H9 (cell line): ENCODE results near the gene ITGB2. TPM values are rescaled to one million over a fixed set of nuclear protein-coding genes. Genes with fewer than 3 reads are reported as not detected.

Experiments
- DNase-seq: peaks from one replicate; pipeline ENCODE4 v3.0.0-alpha.2; 2017
- H2AFZ ChIP-seq: one replicate; pipeline ENCODE4 v1.6.1; 2013; ENCODE audit warnings: mild to moderate bottlenecking, low read length, control low read depth, moderate library complexity
- H2AK5ac ChIP-seq: 2 replicates; pipeline ENCODE4 v1.6.1; 2013; ENCODE audit warnings: low read length, control low read depth, mixed read lengths; ENCODE audit not compliant: insufficient read length
- H2BK120ac ChIP-seq: one replicate; pipeline ENCODE4 v1.6.1; 2013; ENCODE audit warnings: low read depth, mild to moderate bottlenecking, low read length, control low read depth, inconsistent platforms; ENCODE audit not compliant: poor library complexity, severe bottlenecking
- H2BK12ac ChIP-seq: 2 replicates; pipeline ENCODE4 v1.6.1; 2013; ENCODE audit warnings: low read length, control low read depth, mixed read lengths, low read depth; ENCODE audit not compliant: insufficient read length
- H2BK15ac ChIP-seq: 2 replicates; pipeline ENCODE4 v1.6.1; 2013; ENCODE audit warnings: low read depth, low read length, control low read depth
- H2BK20ac ChIP-seq: one replicate; pipeline ENCODE4 v1.6.1; 2013; ENCODE audit warnings: low read depth, mild to moderate bottlenecking, low read length, control low read depth, inconsistent platforms; ENCODE audit not compliant: poor library complexity, severe bottlenecking
- H2BK5ac ChIP-seq: 2 replicates; pipeline ENCODE4 v1.6.1; 2013; ENCODE audit warnings: low read length, control low read depth, mixed read lengths; ENCODE audit not compliant: insufficient read length
- H3K14ac ChIP-seq: 2 replicates; pipeline ENCODE4 v1.6.1; 2013; ENCODE audit warnings: low read length, control low read depth; ENCODE audit not compliant: insufficient read depth
- H3K18ac ChIP-seq: 2 replicates; pipeline ENCODE4 v1.6.1; 2013; ENCODE audit warnings: low read depth, mild to moderate bottlenecking, mixed read lengths, low read length, control low read depth; ENCODE audit not compliant: insufficient read length
- H3K23ac ChIP-seq: 2 replicates; pipeline ENCODE4 v1.6.1; 2013; ENCODE audit warnings: low read length, control low read depth, mixed read lengths, low read depth; ENCODE audit not compliant: insufficient read length
- H3K23me2 ChIP-seq: 2 replicates; pipeline ENCODE4 v1.6.1; 2013; ENCODE audit warnings: low read depth, mild to moderate bottlenecking, mixed read lengths, low read length, control low read depth; ENCODE audit not compliant: insufficient read length, poor library complexity, severe bottlenecking
- H3K27ac ChIP-seq: 2 replicates; pipeline ENCODE4 v1.5.1; 2013; ENCODE audit warnings: low read length, control low read depth, mixed read lengths, low read depth; ENCODE audit not compliant: insufficient read length
- H3K27me3 ChIP-seq: 2 replicates; pipeline ENCODE4 v1.6.1; 2013; ENCODE audit warnings: low read length, control low read depth, inconsistent platforms; ENCODE audit not compliant: insufficient read depth
- H3K4ac ChIP-seq: 2 replicates; pipeline ENCODE4 v1.6.1; 2013; ENCODE audit warnings: low read depth, mild to moderate bottlenecking, control low read depth, inconsistent platforms, low read length, moderate library complexity
- H3K4me1 ChIP-seq: 2 replicates; pipeline ENCODE4 v1.6.1; 2013; ENCODE audit warnings: low read length, control low read depth, inconsistent platforms; ENCODE audit not compliant: insufficient read depth
- H3K4me2 ChIP-seq: 2 replicates; pipeline ENCODE4 v1.6.1; 2013; ENCODE audit warnings: low read length, control low read depth, mixed read lengths; ENCODE audit not compliant: insufficient read length, insufficient read depth
- H3K56ac ChIP-seq: 2 replicates; pipeline ENCODE4 v1.6.1; 2013; ENCODE audit warnings: low read depth, mild to moderate bottlenecking, mixed read lengths, low read length, control low read depth; ENCODE audit not compliant: insufficient read length
- H3K79me1 ChIP-seq: 2 replicates; pipeline ENCODE4 v1.6.1; 2013; ENCODE audit warnings: low read depth, mild to moderate bottlenecking, moderate library complexity, low read length, control low read depth, inconsistent platforms; ENCODE audit not compliant: insufficient read depth, poor library complexity, severe bottlenecking
- H3K79me2 ChIP-seq: 2 replicates; pipeline ENCODE4 v1.6.1; 2013; ENCODE audit warnings: low read length, control low read depth, inconsistent platforms; ENCODE audit not compliant: insufficient read depth
- H3K9ac ChIP-seq: 2 replicates; pipeline ENCODE4 v1.6.1; 2013; ENCODE audit warnings: low read length, control low read depth, mixed read lengths; ENCODE audit not compliant: insufficient read length; ENCODE audit errors: extremely low read depth
- H3K9me3 ChIP-seq: one replicate; pipeline ENCODE4 v1.6.1; 2013; ENCODE audit warnings: low read depth, low read length, inconsistent platforms; ENCODE audit not compliant: control insufficient read depth
- H3T11ph ChIP-seq: one replicate; pipeline ENCODE4 v1.6.1; 2013; ENCODE audit warnings: mild to moderate bottlenecking, low read length, control low read depth, inconsistent platforms
- H4K20me1 ChIP-seq: one replicate; pipeline ENCODE4 v1.6.1; 2013; ENCODE audit not compliant: control insufficient read depth, insufficient read length, insufficient read depth
- H4K5ac ChIP-seq: 2 replicates; pipeline ENCODE4 v1.6.1; 2013; ENCODE audit warnings: low read depth, mild to moderate bottlenecking, mixed read lengths, low read length, control low read depth; ENCODE audit not compliant: insufficient read length
- H4K8ac ChIP-seq: replicated peaks from 2 replicates; pipeline ENCODE4 v1.6.1; 2013; ENCODE audit warnings: low read length, control low read depth, mixed read lengths, low read depth; ENCODE audit not compliant: insufficient read length
- H4K91ac ChIP-seq: 2 replicates; pipeline ENCODE4 v1.6.1; 2013; ENCODE audit warnings: low read depth, mild to moderate bottlenecking, moderate library complexity, mixed read lengths, low read length, control low read depth; ENCODE audit not compliant: insufficient read length
- H3K27ac Mint-ChIP-seq, 3 experiments: 2 replicates in 2 of 3; 3 replicates in 1 of 3; pipeline ENCODE4 v1.8.0; 2020 to 2021; ENCODE audit warnings: mixed read lengths in 3 of 3, mild to moderate bottlenecking in 1 of 3, moderate library complexity in 1 of 3
- H3K27me3 Mint-ChIP-seq: 2 replicates; pipeline ENCODE4 v1.8.0; 2021; ENCODE audit warnings: low read depth, mild to moderate bottlenecking, moderate library complexity, mixed read lengths
- H3K36me3 Mint-ChIP-seq, 3 experiments: 2 replicates in 2 of 3; 3 replicates in 1 of 3; pipeline ENCODE4 v1.8.0; 2020 to 2021; ENCODE audit warnings: low read depth in 3 of 3, mixed read lengths in 3 of 3; ENCODE audit not compliant: insufficient read depth in 1 of 3
- H3K4me1 Mint-ChIP-seq, 2 experiments: 2 replicates each; pipeline ENCODE4 v1.8.0; 2020; ENCODE audit warnings: mixed read lengths in 2 of 2
- H3K4me3 Mint-ChIP-seq, 2 experiments: 2 replicates in 1 of 2; 3 replicates in 1 of 2; pipeline ENCODE4 v1.8.0; 2020 to 2021; ENCODE audit warnings: mild to moderate bottlenecking in 2 of 2, mixed read lengths in 2 of 2, moderate library complexity in 1 of 2
- H3K9me3 Mint-ChIP-seq, 2 experiments: 2 replicates in 1 of 2; 3 replicates in 1 of 2; pipeline ENCODE4 v1.8.0; 2020; ENCODE audit warnings: mild to moderate bottlenecking in 2 of 2, mixed read lengths in 2 of 2, moderate library complexity in 1 of 2
- WGBS: extraction: QIAGEN DNeasy Blood & Tissue Kit; methylation state at CpG from one replicate; pipeline ENCODE4 v1.1.7; 2013; ENCODE audit warnings: missing lambda C conversion rate, low lambda C conversion rate, mixed read lengths; ENCODE audit not compliant: insufficient read length; ENCODE audit errors: extremely low coverage; 5-methylcytosine and 5-hydroxymethylcytosine counted together
- total RNA-seq: library from RNA; stranded (reverse); gene quantifications from 2 replicates; pipeline ENCODE4 v1.2.1, GENCODE V29; 2021
- TF ChIP-seq, protein P1 (sequence below): fragments of 200-600 bp; sonication (generic); conservative IDR thresholded peaks from 3 replicates; pipeline ENCODE4 v1.8.0; 2021; ENCODE audit warnings: antibody characterized with exemption, mild to moderate bottlenecking

ITGB2 gene
- total RNA-seq, 1 experiment from 2014 or later = 1.1 TPM

DNA sequence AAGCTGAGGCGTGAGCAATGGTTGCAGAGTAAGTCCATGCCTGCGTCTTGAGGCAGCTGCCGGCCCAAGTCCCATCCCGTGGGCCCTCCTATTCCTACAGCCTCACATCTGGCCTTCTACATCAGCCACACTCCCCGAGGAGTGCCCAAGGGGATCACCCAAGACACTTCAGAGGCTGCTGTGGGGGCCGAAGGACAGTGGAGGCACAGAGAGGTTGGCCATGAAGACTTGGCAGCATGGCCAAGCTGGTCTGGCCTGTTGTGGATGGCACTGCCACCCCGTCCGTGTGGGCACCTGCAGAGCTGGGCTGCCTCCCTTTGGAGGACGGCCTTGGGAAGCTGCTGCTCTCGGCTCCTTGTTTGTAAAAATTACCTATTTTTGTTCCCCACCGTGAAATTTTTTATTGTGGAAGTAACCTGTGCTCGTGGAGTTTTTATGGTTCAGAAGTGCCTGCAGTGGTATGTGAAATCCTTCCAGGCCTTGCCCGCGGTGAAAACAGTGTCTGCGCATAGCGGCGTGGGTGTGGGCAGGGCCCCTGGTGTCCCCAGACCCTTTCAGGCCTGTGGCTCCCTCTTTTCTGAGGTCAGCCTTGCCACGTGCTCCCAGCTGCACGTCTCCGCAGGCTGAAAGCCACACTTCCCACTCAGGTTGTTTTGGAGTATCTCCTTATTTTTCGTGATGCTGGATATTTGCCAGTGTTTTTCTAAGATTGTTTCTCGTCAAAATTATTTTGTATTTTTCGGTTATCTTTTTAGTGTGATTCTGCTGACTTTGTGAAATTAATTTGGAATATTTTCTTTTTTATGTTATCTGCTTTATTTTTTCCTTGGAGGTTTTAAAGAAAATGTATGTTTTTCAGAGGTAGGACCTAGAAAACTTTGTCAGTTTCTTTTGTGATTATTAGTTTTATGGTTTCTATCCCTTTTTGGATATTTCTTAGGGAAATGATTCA, 39.7 kb upstream of the ITGB2 start:
- no peaks in the 10 kb centered on the region for H3K27me3 Mint-ChIP-seq
- H2AK5ac ChIP-seq = no peak overlapping the region
- H3K4me3 Mint-ChIP-seq = no peak overlapping the region
- TF ChIP-seq, protein P1, sequence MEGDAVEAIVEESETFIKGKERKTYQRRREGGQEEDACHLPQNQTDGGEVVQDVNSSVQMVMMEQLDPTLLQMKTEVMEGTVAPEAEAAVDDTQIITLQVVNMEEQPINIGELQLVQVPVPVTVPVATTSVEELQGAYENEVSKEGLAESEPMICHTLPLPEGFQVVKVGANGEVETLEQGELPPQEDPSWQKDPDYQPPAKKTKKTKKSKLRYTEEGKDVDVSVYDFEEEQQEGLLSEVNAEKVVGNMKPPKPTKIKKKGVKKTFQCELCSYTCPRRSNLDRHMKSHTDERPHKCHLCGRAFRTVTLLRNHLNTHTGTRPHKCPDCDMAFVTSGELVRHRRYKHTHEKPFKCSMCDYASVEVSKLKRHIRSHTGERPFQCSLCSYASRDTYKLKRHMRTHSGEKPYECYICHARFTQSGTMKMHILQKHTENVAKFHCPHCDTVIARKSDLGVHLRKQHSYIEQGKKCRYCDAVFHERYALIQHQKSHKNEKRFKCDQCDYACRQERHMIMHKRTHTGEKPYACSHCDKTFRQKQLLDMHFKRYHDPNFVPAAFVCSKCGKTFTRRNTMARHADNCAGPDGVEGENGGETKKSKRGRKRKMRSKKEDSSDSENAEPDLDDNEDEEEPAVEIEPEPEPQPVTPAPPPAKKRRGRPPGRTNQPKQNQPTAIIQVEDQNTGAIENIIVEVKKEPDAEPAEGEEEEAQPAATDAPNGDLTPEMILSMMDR = no peak
- H3K27ac Mint-ChIP-seq = no peak overlapping the region
- no peak overlapping the region for H3K14ac ChIP-seq
- peaks cover 5 to 8% of the 10 kb centered on the region in 2 experiments for H3K4me1 Mint-ChIP-seq
- no peak for DNase-seq
- WGBS = no CpG with 5 or more reads among the region's 23 CpGs
- H3K18ac ChIP-seq = no peak overlapping the region
- H3K23me2 ChIP-seq = no peaks in the 10 kb centered on the region
- H2AFZ ChIP-seq = no peak overlapping the region
- no peak overlapping the region for H4K8ac ChIP-seq
- no peaks in the 10 kb centered on the region for H3K9me3 ChIP-seq
- no peak overlapping the region for H2BK15ac ChIP-seq
- H2BK20ac ChIP-seq = no peak overlapping the region
- H3K27me3 ChIP-seq = no peaks in the 10 kb centered on the region
- H3K36me3 Mint-ChIP-seq = peaks cover 26 to 70% (median 67%) of the 10 kb centered on the region in 3 experiments; a peak in 6 of 7 replicates
- no peak overlapping the region for H2BK5ac ChIP-seq
- no peak overlapping the region for H3T11ph ChIP-seq
- no peak overlapping the region for H3K27ac ChIP-seq
- H3K4me2 ChIP-seq = no peak overlapping the region
- no peak overlapping the region for H3K4ac ChIP-seq
- no peaks in the 10 kb centered on the region for H3K4me1 ChIP-seq
- no peak overlapping the region for H2BK12ac ChIP-seq
- H3K9ac ChIP-seq = no peak overlapping the region
- no peak overlapping the region for H3K23ac ChIP-seq
- no peaks in the 10 kb centered on the region for H3K9me3 Mint-ChIP-seq
- no peak overlapping the region for H3K56ac ChIP-seq
- peaks cover 8% of the 10 kb centered on the region for H3K79me1 ChIP-seq
- H2BK120ac ChIP-seq = no peak overlapping the region
- no peaks in the 10 kb centered on the region for H4K20me1 ChIP-seq
- no peak overlapping the region for H4K5ac ChIP-seq
- peaks cover 9% of the 10 kb centered on the region; the same call in 1 of the 2 replicates for H3K79me2 ChIP-seq
- no peak overlapping the region for H4K91ac ChIP-seq
